Left renal cortex interstitium (tissue), 4 donors: Measurements from ENCODE around the gene COX11. TPM values are rescaled to one million over a fixed set of nuclear protein-coding genes. Genes with fewer than 3 reads are reported as not detected.

Experiments used
- DNase-seq, 4 donors: peaks; one replicate each; pipeline ENCODE4 v3.0.0-alpha.2; 2013; ENCODE audit warnings: low read depth in 4 of 4, low spot score in 2 of 4, missing footprints in 1 of 4
- polyA plus RNA-seq, 4 donors: library from polyadenylated mRNA; unstranded; fragments of 120-200 nt; gene quantifications; one replicate each; pipeline ENCODE4 v1.2.1, GENCODE V29; 2013; ENCODE audit not compliant: insufficient read length in 4 of 4

Gene COX11, protein sequence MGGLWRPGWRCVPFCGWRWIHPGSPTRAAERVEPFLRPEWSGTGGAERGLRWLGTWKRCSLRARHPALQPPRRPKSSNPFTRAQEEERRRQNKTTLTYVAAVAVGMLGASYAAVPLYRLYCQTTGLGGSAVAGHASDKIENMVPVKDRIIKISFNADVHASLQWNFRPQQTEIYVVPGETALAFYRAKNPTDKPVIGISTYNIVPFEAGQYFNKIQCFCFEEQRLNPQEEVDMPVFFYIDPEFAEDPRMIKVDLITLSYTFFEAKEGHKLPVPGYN
- polyA plus RNA-seq: 100 to 1,000 TPM in 2 of 4 donors, 10 to 100 TPM in 2; 79.2 to 130 (median 95.7) TPM

DNA sequence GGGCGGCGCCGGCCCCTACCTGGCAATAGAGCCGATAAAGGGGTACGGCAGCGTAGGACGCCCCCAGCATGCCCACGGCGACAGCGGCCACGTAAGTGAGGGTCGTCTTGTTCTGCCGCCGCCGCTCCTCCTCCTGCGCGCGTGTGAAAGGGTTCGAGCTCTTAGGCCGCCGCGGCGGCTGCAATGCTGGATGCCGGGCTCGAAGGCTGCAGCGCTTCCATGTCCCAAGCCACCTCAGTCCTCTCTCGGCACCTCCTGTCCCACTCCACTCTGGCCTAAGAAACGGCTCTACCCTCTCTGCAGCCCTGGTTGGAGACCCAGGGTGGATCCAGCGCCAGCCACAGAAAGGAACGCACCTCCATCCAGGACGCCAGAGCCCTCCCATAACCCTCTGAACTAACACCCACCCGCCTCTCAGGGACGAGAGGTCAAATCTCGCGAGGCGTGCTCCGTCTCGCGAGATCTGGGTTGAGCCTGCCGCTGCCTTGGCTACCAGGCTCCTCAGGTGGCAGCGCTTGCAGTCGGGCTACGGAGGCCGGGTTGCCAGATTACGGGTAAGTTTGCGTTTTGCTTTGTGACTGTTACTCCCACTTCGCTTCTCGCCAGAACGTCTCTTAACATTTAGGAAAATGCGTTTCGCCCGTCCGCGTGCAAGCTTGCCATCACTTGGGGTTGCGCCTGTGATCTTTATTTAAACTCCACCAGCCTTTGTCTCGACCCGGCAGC is at the start of gene COX11, which contains the start of gene STXBP4:
Gene COX11 (minus strand): TSS at position 393 of the 726 bp plus-strand sequence. CDS start 8 bp downstream, at position 385.
Gene STXBP4 (plus strand): TSS at position 504 of the 726 bp plus-strand sequence. CDS start 17,455 bp downstream, outside the sequence.
- peak; percentile 92 to 98 (median 95) for DNase-seq

DNA sequence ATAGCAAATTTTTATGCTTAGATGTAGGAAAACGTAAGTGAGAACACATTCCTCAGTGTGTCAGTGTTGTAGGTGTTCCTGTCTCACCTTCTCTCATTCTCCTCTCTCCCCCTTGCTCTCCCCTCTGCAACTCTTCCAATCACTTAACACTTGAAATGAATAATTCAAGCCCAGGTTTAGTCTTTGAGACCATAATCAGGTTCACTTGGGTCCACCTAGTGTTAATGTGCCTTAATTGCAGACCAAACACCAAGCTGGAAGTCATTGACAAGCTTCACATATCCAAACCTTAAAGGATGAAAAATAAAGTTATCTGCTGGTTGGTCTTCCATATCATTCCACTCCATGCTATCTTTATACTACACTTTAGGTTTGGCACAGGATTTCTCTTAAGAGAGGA is 37.1 kb upstream of the COX11 start:
- DNase-seq: no peak

DNA sequence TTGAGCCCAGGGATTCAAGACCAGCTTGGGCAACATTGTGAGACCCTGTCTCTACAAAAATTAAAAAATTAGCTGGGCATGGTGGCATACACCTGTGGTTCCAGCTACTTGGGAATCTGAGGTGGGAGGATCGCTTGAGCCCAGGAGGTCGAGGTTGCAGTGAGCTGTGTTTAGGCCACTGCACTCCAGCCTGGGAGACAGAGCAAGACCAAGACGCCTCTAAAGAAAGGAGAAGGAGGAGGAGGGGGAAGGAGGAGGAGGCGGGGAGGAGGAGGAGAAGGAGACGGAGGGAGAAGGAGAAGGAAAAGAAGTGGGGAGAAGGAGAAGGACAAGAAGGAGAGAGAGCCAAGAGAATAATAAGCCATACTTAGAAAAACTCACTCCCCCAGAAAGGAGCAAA is 36.0 kb upstream of the COX11 start:
- DNase-seq: no peak

DNA sequence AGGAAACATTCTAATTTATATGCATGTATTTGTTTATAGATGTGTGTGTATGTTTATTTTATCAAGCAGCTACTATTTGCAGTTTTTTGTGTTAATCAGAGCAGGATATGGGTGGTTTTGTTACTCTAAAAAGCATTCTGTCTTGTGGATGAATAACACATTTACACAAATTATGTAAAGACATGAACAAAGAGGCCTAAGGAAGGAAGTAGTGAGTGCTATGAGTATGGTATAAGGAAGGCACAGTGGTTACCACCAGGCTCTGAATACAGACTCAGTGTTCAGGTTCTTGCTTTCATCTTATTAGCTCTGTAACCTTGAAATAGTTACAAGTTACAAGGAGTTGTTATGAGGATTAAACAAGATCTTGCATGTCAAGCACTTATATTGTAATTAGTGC is 34.0 kb upstream of the COX11 start:
- DNase-seq: no peak

DNA sequence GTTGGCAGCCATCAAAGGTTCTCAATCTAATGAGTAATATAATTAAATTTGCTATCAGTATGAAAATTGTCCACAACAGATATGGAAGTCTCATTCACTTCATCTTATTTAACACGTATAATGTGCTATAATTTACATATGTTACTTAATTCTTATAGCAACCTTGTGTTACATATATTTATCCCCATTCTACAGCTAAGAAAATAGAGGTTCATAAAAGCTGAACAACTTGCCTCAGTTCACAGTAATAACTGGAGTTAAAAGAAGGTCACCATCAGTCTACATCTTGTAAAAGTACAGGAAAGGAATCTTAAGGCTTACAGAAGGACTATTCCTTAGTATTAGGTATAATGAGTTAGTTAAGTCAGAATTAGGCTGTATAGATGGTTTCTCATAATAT is 28.0 kb upstream of the COX11 start:
- no peak for DNase-seq

DNA sequence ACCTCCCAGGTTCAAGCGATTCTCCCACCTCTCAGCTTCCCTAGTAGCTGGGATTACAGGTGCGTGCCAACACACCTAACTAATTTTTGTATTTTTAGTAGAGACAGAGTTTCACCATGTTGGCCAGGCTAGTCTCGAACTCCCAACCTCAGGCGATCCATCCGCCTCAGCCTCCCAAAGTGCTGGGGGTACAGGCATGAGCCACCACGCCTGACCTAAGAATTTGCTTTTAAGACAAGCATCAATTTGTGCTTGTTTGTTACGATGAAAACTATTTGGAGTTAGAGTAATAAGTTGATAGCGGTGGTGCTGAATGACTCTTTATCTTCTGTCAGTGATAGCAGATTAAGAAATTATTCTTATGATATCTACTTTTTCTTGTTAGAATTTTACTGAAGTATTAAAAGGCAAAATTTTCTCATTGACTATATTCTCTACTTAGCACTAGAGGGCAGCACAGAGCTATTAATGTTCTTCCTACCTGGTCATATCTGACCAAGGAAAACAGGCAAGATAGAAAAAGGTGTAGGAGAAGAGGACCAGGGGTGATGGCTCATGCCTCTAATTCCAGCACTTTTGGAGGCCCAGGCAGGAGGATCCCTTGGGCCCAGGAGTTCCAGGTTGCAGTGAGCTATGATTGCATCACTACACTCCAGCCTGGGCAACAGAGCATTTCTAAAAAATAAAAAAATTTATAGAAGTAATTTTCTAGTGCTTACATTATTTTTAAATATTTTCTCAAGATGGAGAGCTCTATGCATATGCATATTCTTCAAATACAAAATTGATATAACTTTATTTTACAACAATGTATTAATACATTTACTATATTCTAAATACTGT is 24.6 kb upstream of the COX11 start:
- peak; percentile 4 to 35 (median 24) for DNase-seq

DNA sequence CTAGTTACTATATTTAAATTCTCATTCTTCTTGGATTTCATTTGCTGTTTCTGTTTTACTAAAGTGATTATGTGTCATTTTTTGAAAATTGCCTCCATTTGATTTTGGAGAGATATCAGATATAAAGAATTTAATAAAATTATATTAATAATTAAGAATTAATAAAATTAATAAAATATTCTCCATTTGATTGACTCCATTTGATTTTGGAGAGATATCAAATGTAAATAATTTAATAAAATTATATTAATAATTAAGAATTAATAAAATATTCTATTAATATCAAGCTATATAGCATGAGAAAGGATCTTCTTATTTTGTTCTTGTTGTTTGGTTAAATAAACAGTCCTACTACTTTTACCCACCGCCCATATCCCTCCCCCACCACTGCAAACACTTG is 23.1 kb upstream of the COX11 start:
- no peak for DNase-seq

DNA sequence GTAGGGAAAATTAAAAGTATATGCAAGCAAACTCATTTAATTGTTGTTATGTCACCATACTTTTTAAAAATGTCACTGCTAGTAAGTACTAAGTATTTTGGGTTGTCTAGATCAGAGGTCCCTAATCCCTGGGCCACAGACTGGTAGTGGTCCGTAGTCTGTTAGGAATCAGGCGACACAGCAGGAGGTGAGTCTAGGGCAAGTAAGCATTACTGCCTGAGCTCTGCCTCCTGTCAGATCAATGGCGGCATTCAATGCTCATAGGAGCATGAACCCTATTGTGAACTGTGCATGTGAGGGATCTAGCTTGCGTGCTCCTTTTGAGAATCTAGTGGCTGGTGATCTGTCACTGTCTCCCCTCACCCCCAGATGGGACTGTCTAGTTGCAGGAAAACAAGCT is 21.7 kb upstream of the COX11 start:
- DNase-seq: no peak

DNA sequence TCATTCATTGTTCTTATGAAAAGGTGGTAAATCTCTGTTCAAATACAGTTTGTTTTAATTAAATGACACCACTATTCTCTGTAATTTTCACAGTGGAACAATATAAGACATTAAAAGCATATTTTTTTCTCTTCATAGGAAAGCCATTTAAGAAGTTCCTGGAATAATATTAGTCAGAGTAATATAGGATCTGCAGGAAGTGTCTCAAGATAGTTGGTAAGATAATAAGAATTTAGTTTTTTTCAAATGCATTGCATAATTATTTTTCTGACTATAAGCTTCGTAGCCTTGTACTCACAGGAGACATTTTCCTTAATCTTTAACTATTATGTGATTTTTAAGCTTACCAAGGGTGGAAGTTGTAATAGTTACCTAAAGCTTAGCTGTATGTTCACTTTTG is 17.0 kb upstream of the COX11 start:
- no peak for DNase-seq

DNA sequence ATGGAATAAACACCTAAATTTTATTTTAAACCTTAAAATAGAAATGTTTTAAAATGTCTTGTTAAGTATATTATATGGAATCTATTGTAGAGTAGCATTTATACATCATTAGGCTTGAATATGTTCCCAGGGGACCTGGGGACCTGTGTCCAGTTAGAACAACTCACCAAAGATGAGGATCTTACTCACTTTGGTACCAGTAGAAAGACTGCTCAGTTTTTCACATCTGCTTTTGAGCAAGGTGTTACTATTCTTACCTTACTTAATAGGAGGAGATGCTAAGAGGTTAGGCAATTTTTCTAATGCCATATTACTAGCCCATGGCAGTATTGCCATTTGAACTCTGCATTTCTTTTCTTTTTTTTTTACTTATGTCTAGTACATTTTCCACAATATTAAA is 14.8 kb upstream of the COX11 start:
- no peak for DNase-seq

DNA sequence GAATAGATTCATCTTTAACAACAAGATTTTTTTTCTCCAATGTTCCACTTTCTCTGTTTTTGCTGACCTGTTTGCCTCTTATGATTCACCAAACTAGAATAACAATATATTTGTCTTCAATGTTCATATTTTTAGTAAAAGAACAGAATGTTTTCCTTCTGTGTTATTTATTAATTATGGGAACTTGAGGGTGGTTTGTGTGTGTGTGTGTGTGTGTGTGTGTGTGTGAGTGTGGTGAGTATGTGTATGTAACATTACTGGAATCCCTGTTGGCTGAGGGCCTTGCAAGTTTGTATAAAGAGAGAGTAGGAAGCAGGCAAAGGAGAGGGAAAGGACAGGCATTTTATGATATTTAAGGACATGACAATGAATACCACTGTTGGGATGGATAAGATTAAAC is 13.9 kb upstream of the COX11 start:
- DNase-seq: no peak

DNA sequence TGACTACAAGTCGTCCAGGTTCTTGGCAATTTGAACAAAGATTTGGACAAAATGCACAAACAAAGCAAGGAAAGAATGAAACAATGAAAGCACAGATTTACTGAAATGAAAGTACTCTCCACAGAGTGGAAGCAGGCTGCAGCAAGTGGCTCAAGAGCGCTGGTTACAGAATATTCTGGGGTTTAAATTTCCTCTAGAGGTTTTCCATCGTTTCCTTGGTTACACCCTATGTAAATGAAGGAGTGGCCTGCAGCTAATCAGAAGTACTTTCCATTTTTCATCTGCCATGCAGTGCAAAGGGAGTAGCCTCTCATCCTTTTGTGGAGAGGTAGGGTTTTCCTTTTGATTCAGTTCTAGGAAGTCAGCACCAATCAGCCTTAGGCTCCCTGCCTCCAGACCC is 11.9 kb upstream of the COX11 start:
- DNase-seq: no peak

DNA sequence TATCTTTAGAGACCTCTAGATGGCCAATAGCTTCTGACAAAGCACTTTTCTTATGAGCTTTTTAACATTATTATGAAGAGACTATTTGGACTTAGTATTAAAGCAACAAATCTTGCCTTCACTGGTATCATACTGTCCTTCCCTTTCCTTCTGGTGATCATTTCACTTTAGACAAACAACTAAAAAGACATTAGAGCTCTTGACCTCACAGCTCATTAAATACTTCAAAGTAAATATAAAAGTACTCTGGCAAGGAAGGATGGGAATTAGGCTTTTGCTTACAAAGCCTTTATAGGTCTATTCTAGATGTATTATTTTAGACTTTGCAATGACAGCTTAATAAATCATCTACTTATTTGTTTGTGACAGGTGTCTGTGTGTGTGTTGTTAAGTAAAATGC is 11.2 kb upstream of the COX11 start:
- no peak for DNase-seq

DNA sequence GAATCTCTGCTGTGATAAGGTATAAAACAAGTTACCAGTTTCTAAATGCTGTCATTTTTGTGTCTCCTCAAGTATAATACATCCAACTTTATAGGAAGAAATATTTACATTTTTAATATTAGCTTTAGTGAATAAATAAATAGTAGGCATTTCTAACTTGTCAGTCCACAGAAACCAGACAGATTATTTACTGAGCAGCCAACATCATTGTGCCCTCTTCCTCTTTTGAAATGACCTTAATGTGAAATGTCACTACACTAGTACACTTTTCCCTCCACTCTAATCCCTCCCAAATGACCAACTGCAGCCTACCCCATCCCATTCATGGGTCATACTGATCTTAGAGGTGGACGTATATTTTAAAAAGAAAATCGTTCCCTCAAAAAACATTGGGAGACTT is 9.3 kb upstream of the COX11 start:
- DNase-seq: no peak

DNA sequence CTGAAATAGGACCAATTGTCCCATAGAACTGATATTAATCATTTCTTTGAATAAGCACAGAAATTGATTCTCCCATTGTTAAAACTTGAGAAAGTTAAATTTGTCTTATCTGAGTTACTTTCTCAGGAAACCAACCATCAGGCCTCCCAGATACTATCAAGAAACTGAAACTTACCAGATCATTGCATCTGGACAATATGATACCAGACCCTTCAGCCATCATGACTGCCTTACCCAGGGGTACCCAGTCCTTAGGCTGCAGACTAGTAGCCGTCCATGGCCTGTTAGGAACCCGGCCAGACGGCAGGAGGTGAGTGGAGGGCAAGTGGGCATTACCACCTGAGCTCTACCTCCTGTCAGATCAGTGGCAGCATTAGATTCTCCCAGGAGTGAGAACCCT is 7.9 kb upstream of the COX11 start:
- no peak for DNase-seq

DNA sequence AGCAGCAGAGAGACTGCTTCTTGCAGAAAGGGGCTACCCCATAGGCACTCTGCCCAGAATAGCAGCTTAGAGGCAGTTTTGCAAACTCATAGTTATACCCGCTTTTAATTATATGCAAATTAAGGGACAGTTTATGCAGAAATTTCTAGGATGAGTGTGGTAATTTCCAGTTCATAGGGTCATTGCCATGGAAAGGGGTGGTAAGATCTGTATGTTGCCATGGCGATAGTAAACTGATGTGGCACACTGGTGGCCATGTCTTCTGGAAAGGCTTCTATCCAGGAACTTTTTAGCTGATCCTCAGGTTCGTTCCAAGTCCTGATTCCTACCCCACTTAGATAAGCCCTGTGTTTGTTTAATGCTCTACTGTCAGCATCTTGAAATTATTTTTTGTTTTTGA is 6.3 kb upstream of the COX11 start:
- no peak for DNase-seq

DNA sequence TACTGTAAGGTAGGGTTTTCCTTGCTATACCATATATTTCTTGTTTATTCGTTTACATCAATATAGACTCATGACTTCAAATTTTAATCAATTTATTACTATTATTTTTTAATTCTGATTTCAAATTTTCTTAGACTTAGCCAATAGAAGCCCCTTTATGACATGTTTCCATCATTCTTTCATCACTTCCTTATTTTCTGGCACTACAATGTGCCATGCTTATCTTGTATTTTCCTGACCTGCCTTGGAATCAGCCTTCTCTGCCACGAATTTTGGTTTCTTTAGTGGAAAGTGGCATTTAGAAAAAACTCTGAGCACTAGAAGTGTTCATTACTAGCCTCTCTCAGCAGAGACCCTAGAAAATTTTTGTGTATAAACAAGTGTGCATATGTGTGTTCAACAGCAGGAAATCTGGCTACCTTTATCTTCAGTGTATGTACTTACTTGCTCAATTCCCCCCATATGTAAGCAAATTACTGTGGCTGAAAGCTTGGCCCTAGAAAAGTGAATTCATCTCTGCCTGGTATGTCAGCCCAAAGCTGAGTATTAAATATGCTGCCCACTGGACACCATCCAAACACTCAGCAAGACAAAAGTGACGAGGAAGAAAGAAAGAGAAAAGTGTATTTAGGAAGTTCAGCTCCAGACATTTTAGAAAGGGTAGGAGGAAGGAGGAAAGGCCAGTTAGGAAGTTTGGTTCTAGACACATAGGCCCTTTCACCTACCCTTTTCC is 4.1 kb upstream of the COX11 start:
- no peak for DNase-seq

DNA sequence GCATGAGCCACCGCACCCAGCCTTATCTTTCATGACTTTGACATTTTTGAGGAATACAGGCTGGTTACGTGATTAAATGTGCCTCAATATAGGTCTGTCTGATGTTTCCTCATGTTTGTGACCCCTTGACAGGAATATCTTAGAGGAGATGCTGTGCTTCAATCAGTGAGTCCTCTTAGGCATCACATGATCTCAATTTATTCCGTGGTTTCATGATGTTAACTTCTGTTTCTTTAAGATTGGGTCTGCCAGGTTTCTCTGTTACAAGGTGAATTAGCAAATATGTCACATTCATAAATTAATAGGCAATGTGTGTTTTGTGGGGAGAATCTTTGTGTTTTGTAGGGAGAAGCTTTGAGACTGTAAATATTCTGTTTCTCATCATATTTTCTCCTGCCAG is 3.4 kb upstream of the COX11 start:
- DNase-seq: no peak

DNA sequence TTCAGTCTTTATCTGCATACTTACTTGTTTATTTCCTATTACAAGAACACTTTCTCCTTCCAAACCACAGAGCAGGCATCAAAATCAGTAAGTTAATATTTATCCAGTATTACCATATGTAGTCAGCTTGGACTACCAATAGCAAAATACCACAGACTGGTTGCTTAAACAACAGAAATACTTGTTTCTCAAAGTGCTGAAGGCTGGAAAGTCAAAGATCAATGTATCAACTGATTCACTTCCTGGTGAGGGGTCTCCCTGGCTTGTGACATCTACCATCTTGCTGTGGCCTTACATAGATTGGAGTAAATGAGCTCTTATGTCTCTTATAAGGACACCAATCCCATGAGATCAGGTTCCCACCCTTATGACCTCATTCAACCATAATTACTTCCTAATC is 2.7 kb upstream of the COX11 start:
- DNase-seq: no peak
